NCI-H748 (cell line): Measurements from ENCODE around the gene IGSF23.
A peak's percentile ranks its signal among the peaks of the same experiment; 100 is the strongest.

Source experiments
- DNase-seq: peaks from one replicate; lab custom pipeline; 2025; ENCODE audit not compliant: unreplicated experiment; lab: John Stamatoyannopoulos, UW

IGSF23 gene

GRCh38 chr19:44613295-44614178 is at the start of gene IGSF23:
TSS of gene IGSF23 (plus strand) at chr19:44613563. CDS start at chr19:44613646, 83 bp downstream.
- no peak for DNase-seq

- no peak for DNase-seq
Observed at GRCh38 chr19:44566984-44567383, 46.4 kb upstream of the IGSF23 start.

- DNase-seq, result no peak
Observed at GRCh38 chr19:44567745-44568144, 45.6 kb upstream of the IGSF23 start.

- DNase-seq, result no peak
Observed at GRCh38 chr19:44570603-44570983, 42.8 kb upstream of the IGSF23 start.

- peak; percentile 71 for DNase-seq
Observed at GRCh38 chr19:44570984-44571684, 42.2 kb upstream of the IGSF23 start.

GRCh38 chr19:44571830-44572580 is 41.4 kb upstream of the IGSF23 start:
- no peak for DNase-seq

- DNase-seq, result no peak
Observed at GRCh38 chr19:44572581-44572900, 40.8 kb upstream of the IGSF23 start.

GRCh38 chr19:44573183-44573582 is 40.2 kb upstream of the IGSF23 start:
- no peak for DNase-seq

GRCh38 chr19:44573627-44574026 is 39.7 kb upstream of the IGSF23 start:
- no peak for DNase-seq

GRCh38 chr19:44574186-44574950 is 39.0 kb upstream of the IGSF23 start:
- DNase-seq, result no peak

GRCh38 chr19:44575116-44575700 is 38.2 kb upstream of the IGSF23 start:
- no peak for DNase-seq

- DNase-seq, result peak; percentile 71
Observed at GRCh38 chr19:44576843-44577565, 36.4 kb upstream of the IGSF23 start.

GRCh38 chr19:44577566-44577874 is 35.8 kb upstream of the IGSF23 start:
- no peak for DNase-seq

- DNase-seq, result no peak
Observed at GRCh38 chr19:44579663-44580365, 33.5 kb upstream of the IGSF23 start.

- DNase-seq, result no peak
Observed at GRCh38 chr19:44580366-44580895, 32.9 kb upstream of the IGSF23 start.

- DNase-seq, result no peak
Observed at GRCh38 chr19:44581288-44581687, 32.1 kb upstream of the IGSF23 start.

- peak; percentile 39 for DNase-seq
Observed at GRCh38 chr19:44582581-44583265, 30.6 kb upstream of the IGSF23 start.

- peak; percentile 21 for DNase-seq
Observed at GRCh38 chr19:44585371-44586133, 27.8 kb upstream of the IGSF23 start.
